ENCODE results near the gene FBXW7.

The FBXW7 gene

GRCh38 chr4:152290366-152290921 lies 245.4 kb downstream of the FBXW7 start:
- Histone ChIP-seq H3K36me3 (ENCODE audit: insufficient read depth, low read length) (no peaks in the 10 kb centered on the region), H3K27ac (ENCODE audit: low read depth, low read length) (no peak overlapping the region), H3K4me1 (ENCODE audit: insufficient read depth, low read length) (no peaks in the 10 kb centered on the region), H3K9ac (ENCODE audit: low read length) (no peak overlapping the region), H3K27me3 (ENCODE audit: control insufficient read depth in 1 of 2, insufficient read depth in 2 of 2, low read length in 2 of 2) (no peaks in the 10 kb centered on the region), H3K4me3 (ENCODE audit: low read depth in 1 of 2, low read length in 2 of 2) (no peak overlapping the region), H3K9me3 (ENCODE audit: low read length) (no peaks in the 10 kb centered on the region)

GRCh38 chr4:152289941-152290340 lies 246.0 kb downstream of the FBXW7 start:
- no peaks in the 10 kb centered on the region for H3K36me3 ChIP-seq (ENCODE audit: insufficient read depth, low read length)
- H3K9me3 ChIP-seq (ENCODE audit: low read length), result no peaks in the 10 kb centered on the region
- no peak overlapping the region for H3K4me3 ChIP-seq (ENCODE audit: low read depth in 1 of 2, low read length in 2 of 2)
- H3K4me1 ChIP-seq (ENCODE audit: insufficient read depth, low read length), result no peaks in the 10 kb centered on the region
- no peak overlapping the region for H3K27ac ChIP-seq (ENCODE audit: low read depth, low read length)
- no peaks in the 10 kb centered on the region for H3K27me3 ChIP-seq (ENCODE audit: control insufficient read depth in 1 of 2, insufficient read depth in 2 of 2, low read length in 2 of 2)
- no peak overlapping the region for H3K9ac ChIP-seq (ENCODE audit: low read length)

- Histone ChIP-seq H3K4me1 (ENCODE audit: insufficient read depth, low read length) (no peaks in the 10 kb centered on the region), H3K36me3 (ENCODE audit: insufficient read depth, low read length) (no peaks in the 10 kb centered on the region), H3K4me3 (ENCODE audit: low read depth in 1 of 2, low read length in 2 of 2) (no peak overlapping the region), H3K9ac (ENCODE audit: low read length) (no peak overlapping the region), H3K9me3 (ENCODE audit: low read length) (no peaks in the 10 kb centered on the region), H3K27me3 (ENCODE audit: control insufficient read depth in 1 of 2, insufficient read depth in 2 of 2, low read length in 2 of 2) (no peaks in the 10 kb centered on the region), H3K27ac (ENCODE audit: low read depth, low read length) (no peak overlapping the region)
These were observed 246.4 kb downstream of the FBXW7 start for GRCh38 chr4:152289541-152289940.

GRCh38 chr4:152283801-152284470 lies 252.0 kb downstream of the FBXW7 start:
- H3K4me3 ChIP-seq (ENCODE audit: low read depth in 1 of 2, low read length in 2 of 2), result no peak overlapping the region
- H3K36me3 ChIP-seq (ENCODE audit: insufficient read depth, low read length), result no peaks in the 10 kb centered on the region
- H3K9me3 ChIP-seq (ENCODE audit: low read length), result no peaks in the 10 kb centered on the region
- H3K27me3 ChIP-seq (ENCODE audit: control insufficient read depth in 1 of 2, insufficient read depth in 2 of 2, low read length in 2 of 2), result no peaks in the 10 kb centered on the region
- no peak overlapping the region for H3K9ac ChIP-seq (ENCODE audit: low read length)
- H3K27ac ChIP-seq (ENCODE audit: low read depth, low read length), result no peak overlapping the region
- no peaks in the 10 kb centered on the region for H3K4me1 ChIP-seq (ENCODE audit: insufficient read depth, low read length)

GRCh38 chr4:152281822-152282221 lies 254.1 kb downstream of the FBXW7 start:
- no peak overlapping the region for H3K9ac ChIP-seq (ENCODE audit: low read length)
- H3K27me3 ChIP-seq (ENCODE audit: control insufficient read depth in 1 of 2, insufficient read depth in 2 of 2, low read length in 2 of 2), result no peaks in the 10 kb centered on the region
- no peaks in the 10 kb centered on the region for H3K4me1 ChIP-seq (ENCODE audit: insufficient read depth, low read length)
- no peak overlapping the region for H3K27ac ChIP-seq (ENCODE audit: low read depth, low read length)
- H3K36me3 ChIP-seq (ENCODE audit: insufficient read depth, low read length), result no peaks in the 10 kb centered on the region
- no peaks in the 10 kb centered on the region for H3K9me3 ChIP-seq (ENCODE audit: low read length)
- no peak overlapping the region for H3K4me3 ChIP-seq (ENCODE audit: low read depth in 1 of 2, low read length in 2 of 2)

- no peaks in the 10 kb centered on the region for H3K27me3 ChIP-seq (ENCODE audit: control insufficient read depth in 1 of 2, insufficient read depth in 2 of 2, low read length in 2 of 2)
- no peak overlapping the region for H3K9ac ChIP-seq (ENCODE audit: low read length)
- H3K36me3 ChIP-seq (ENCODE audit: insufficient read depth, low read length), result no peaks in the 10 kb centered on the region
- no peaks in the 10 kb centered on the region for H3K9me3 ChIP-seq (ENCODE audit: low read length)
- H3K4me3 ChIP-seq (ENCODE audit: low read depth in 1 of 2, low read length in 2 of 2), result no peak overlapping the region
- no peaks in the 10 kb centered on the region for H3K4me1 ChIP-seq (ENCODE audit: insufficient read depth, low read length)
- H3K27ac ChIP-seq (ENCODE audit: low read depth, low read length), result no peak overlapping the region
These were observed 254.7 kb downstream of the FBXW7 start for GRCh38 chr4:152281211-152281610.

- H3K4me1 ChIP-seq (ENCODE audit: insufficient read depth, low read length), result no peaks in the 10 kb centered on the region
- no peaks in the 10 kb centered on the region for H3K36me3 ChIP-seq (ENCODE audit: insufficient read depth, low read length)
- H3K9me3 ChIP-seq (ENCODE audit: low read length), result no peaks in the 10 kb centered on the region
- no peak overlapping the region for H3K9ac ChIP-seq (ENCODE audit: low read length)
- H3K4me3 ChIP-seq (ENCODE audit: low read depth in 1 of 2, low read length in 2 of 2), result no peak overlapping the region
- no peak overlapping the region for H3K27ac ChIP-seq (ENCODE audit: low read depth, low read length)
- no peaks in the 10 kb centered on the region for H3K27me3 ChIP-seq (ENCODE audit: control insufficient read depth in 1 of 2, insufficient read depth in 2 of 2, low read length in 2 of 2)
These were observed 256.7 kb downstream of the FBXW7 start for GRCh38 chr4:152279234-152279566.

GRCh38 chr4:152278505-152279233 lies 257.2 kb downstream of the FBXW7 start:
- H3K36me3 ChIP-seq (ENCODE audit: insufficient read depth, low read length), result no peaks in the 10 kb centered on the region
- H3K9ac ChIP-seq (ENCODE audit: low read length), result no peak overlapping the region
- no peak overlapping the region for H3K27ac ChIP-seq (ENCODE audit: low read depth, low read length)
- no peak overlapping the region for H3K4me3 ChIP-seq (ENCODE audit: low read depth in 1 of 2, low read length in 2 of 2)
- no peaks in the 10 kb centered on the region for H3K27me3 ChIP-seq (ENCODE audit: control insufficient read depth in 1 of 2, insufficient read depth in 2 of 2, low read length in 2 of 2)
- H3K9me3 ChIP-seq (ENCODE audit: low read length), result no peaks in the 10 kb centered on the region
- no peaks in the 10 kb centered on the region for H3K4me1 ChIP-seq (ENCODE audit: insufficient read depth, low read length)

- Histone ChIP-seq H3K9me3 (ENCODE audit: low read length) (no peaks in the 10 kb centered on the region), H3K9ac (ENCODE audit: low read length) (no peak overlapping the region), H3K36me3 (ENCODE audit: insufficient read depth, low read length) (no peaks in the 10 kb centered on the region), H3K4me3 (ENCODE audit: low read depth in 1 of 2, low read length in 2 of 2) (no peak overlapping the region), H3K4me1 (ENCODE audit: insufficient read depth, low read length) (no peaks in the 10 kb centered on the region), H3K27ac (ENCODE audit: low read depth, low read length) (no peak overlapping the region), H3K27me3 (ENCODE audit: control insufficient read depth in 1 of 2, insufficient read depth in 2 of 2, low read length in 2 of 2) (no peaks in the 10 kb centered on the region)
These were observed 257.8 kb downstream of the FBXW7 start for GRCh38 chr4:152278172-152278504.

GRCh38 chr4:152277333-152277732 lies 258.6 kb downstream of the FBXW7 start:
- H3K27ac ChIP-seq (ENCODE audit: low read depth, low read length), result no peak overlapping the region
- no peaks in the 10 kb centered on the region for H3K36me3 ChIP-seq (ENCODE audit: insufficient read depth, low read length)
- no peaks in the 10 kb centered on the region for H3K9me3 ChIP-seq (ENCODE audit: low read length)
- H3K27me3 ChIP-seq (ENCODE audit: control insufficient read depth in 1 of 2, insufficient read depth in 2 of 2, low read length in 2 of 2), result no peaks in the 10 kb centered on the region
- no peak overlapping the region for H3K9ac ChIP-seq (ENCODE audit: low read length)
- no peaks in the 10 kb centered on the region for H3K4me1 ChIP-seq (ENCODE audit: insufficient read depth, low read length)
- H3K4me3 ChIP-seq (ENCODE audit: low read depth in 1 of 2, low read length in 2 of 2), result no peak overlapping the region

- no peaks in the 10 kb centered on the region for H3K36me3 ChIP-seq (ENCODE audit: insufficient read depth, low read length)
- H3K4me1 ChIP-seq (ENCODE audit: insufficient read depth, low read length), result no peaks in the 10 kb centered on the region
- no peak overlapping the region for H3K4me3 ChIP-seq (ENCODE audit: low read depth in 1 of 2, low read length in 2 of 2)
- no peaks in the 10 kb centered on the region for H3K27me3 ChIP-seq (ENCODE audit: control insufficient read depth in 1 of 2, insufficient read depth in 2 of 2, low read length in 2 of 2)
- H3K9ac ChIP-seq (ENCODE audit: low read length), result no peak overlapping the region
- no peak overlapping the region for H3K27ac ChIP-seq (ENCODE audit: low read depth, low read length)
- no peaks in the 10 kb centered on the region for H3K9me3 ChIP-seq (ENCODE audit: low read length)
These were observed 262.5 kb downstream of the FBXW7 start for GRCh38 chr4:152273343-152273742.
